Gastrocnemius medialis (tissue), 4 donors: Measurements from ENCODE around the gene FBLN2.

Experiments
- CTCF ChIP-seq, 5 experiments: fragments of 450-650 bp in 3 of 5; fragments of 200-600 bp in 2 of 5; sonication (generic) in 2 of 5; IDR thresholded peaks in 4 of 5; conservative IDR thresholded peaks in 1 of 5; 1 replicate in 4 of 5; 2 replicates in 1 of 5; pipeline ENCODE4 v1.5.1; 2016 to 2019; ENCODE audit warnings: antibody characterized with exemption in 5 of 5, mild to moderate bottlenecking in 3 of 5, moderate library complexity in 3 of 5
- POLR2A ChIP-seq, 2 donors: fragments of 450-650 bp; IDR thresholded peaks; one replicate each; pipeline ENCODE4 v1.6.1; 2017; ENCODE audit warnings: antibody characterized with exemption in 2 of 2, mild to moderate bottlenecking in 2 of 2, moderate library complexity in 2 of 2

DNA sequence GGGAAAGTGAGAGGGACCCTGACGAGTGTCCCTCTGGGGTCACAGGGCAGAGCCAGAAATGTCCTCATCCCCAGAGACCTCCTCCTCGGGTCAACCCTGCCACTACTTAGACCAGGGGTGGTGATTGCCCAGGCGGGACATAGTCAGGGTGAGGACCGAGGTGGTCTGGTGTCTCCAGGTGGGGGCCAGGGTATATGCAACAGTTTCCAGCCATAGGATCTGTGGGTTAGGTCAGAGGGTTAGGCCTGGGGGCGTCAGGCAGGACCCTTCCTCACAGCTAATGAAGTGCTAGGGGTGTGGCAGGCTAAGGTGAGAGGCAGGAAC lies 22.3 kb upstream of the FBLN2 start:
- TF ChIP-seq CTCF (IDR thresholded peaks at IDR 0.05 in 4 of 5, conservative IDR thresholded peaks at IDR 0.05 in 1 of 5) = no peak
- no peak for TF ChIP-seq POLR2A (IDR thresholded peaks at IDR 0.05)
